HepG2 (cell line): ENCODE results near the gene CFAP43. TPM values are rescaled to one million over a fixed set of nuclear protein-coding genes. Genes with fewer than 3 reads are reported as not detected.

Experiments used
- ARID5B ChIP-seq: IDR thresholded peaks from 2 replicates; pipeline ENCODE4 v1.4.0; 2020; ENCODE audit warnings: mild to moderate bottlenecking, missing genetic modification reagents
- ELF3 ChIP-seq: IDR thresholded peaks from 2 replicates; pipeline ENCODE4 v1.6.1; 2016; ENCODE audit warnings: missing genetic modification reagents, missing compliant biosample characterization
- HNF1B ChIP-seq: sonication (generic); formaldehyde crosslinking; IDR thresholded peaks from 2 replicates; pipeline ENCODE4 v1.5.1; 2020; ENCODE audit warnings: mild to moderate bottlenecking, moderate library complexity, missing genetic modification reagents
- MLX ChIP-seq: IDR thresholded peaks from 2 replicates; pipeline ENCODE4 v1.6.1; 2016
- NFIB ChIP-seq: sonication (generic); formaldehyde crosslinking; IDR thresholded peaks from 2 replicates; pipeline ENCODE4 v1.9.0; 2021; ENCODE audit warnings: missing genetic modification reagents, mild to moderate bottlenecking, borderline replicate concordance
- PRMT3 ChIP-seq: sonication (generic); formaldehyde crosslinking; IDR thresholded peaks from 2 replicates; pipeline ENCODE4 v1.8.1; 2022; ENCODE audit warnings: low read depth, mild to moderate bottlenecking, moderate library complexity, missing genetic modification reagents, borderline replicate concordance
- SETDB1 ChIP-seq: sonication (generic); formaldehyde crosslinking; IDR thresholded peaks from 2 replicates; pipeline ENCODE4 v1.5.1; 2020; ENCODE audit warnings: missing genetic modification reagents, mild to moderate bottlenecking, borderline replicate concordance
- SPEN ChIP-seq: sonication (generic); formaldehyde crosslinking; IDR thresholded peaks from 2 replicates; pipeline ENCODE4 v1.5.1; 2020; ENCODE audit warnings: low read depth, mild to moderate bottlenecking, missing genetic modification reagents
- TOE1 ChIP-seq: sonication (generic); formaldehyde crosslinking; IDR thresholded peaks from 2 replicates; pipeline ENCODE4 v1.4.0; 2020; ENCODE audit warnings: mild to moderate bottlenecking, missing genetic modification reagents
- ZBTB44 ChIP-seq: sonication (generic); formaldehyde crosslinking; IDR thresholded peaks from 2 replicates; pipeline ENCODE4 v1.4.0; 2020; ENCODE audit warnings: missing genetic modification reagents
- ZNF234 ChIP-seq: sonication (generic); formaldehyde crosslinking; conservative IDR thresholded peaks from 2 replicates; pipeline ENCODE4 v1.5.1; 2020; ENCODE audit warnings: mild to moderate bottlenecking, missing genetic modification reagents
- ZNF414 ChIP-seq: sonication (generic); formaldehyde crosslinking; IDR thresholded peaks from 2 replicates; pipeline ENCODE4 v1.5.0; 2020; ENCODE audit warnings: missing genetic modification reagents
- ZNF496 ChIP-seq: sonication (generic); formaldehyde crosslinking; IDR thresholded peaks from 2 replicates; pipeline ENCODE4 v1.8.1; 2023; ENCODE audit warnings: mild to moderate bottlenecking, moderate library complexity, missing genetic modification reagents; ENCODE audit not compliant: insufficient replicate concordance
- ZNF512B ChIP-seq: sonication (generic); formaldehyde crosslinking; IDR thresholded peaks from 2 replicates; pipeline ENCODE4 v1.5.1; 2020; ENCODE audit warnings: missing genetic modification reagents, mild to moderate bottlenecking, borderline replicate concordance
- ZNF652 ChIP-seq: IDR thresholded peaks from 2 replicates; pipeline ENCODE4 v1.6.1; 2016; ENCODE audit warnings: low read depth, borderline replicate concordance
- polyA plus RNA-seq, 8 experiments: library from polyadenylated mRNA; depleted of rRNA in 3 of 8; stranded (reverse) in 7 of 8; unstranded in 1 of 8; fragments of >200 nt; fragmentation: Illumina TruSeq in 4 of 8; extraction: Trizol in 4 of 8; gene quantifications; 2 replicates each; pipeline versions ENCODE4 v1.2.1 to v1.2.3, GENCODE V29; 2011 to 2016; ENCODE audit warnings: low read depth in 4 of 8, missing spikeins in 1 of 8, mixed read lengths in 1 of 8; ENCODE audit not compliant: insufficient read depth in 1 of 8
- total RNA-seq, 5 experiments: library from RNA; depleted of rRNA; stranded (reverse); fragments of >200 nt; fragmentation: Illumina TruSeq; extraction: Trizol; gene quantifications; 2 replicates each; pipeline ENCODE4 v1.2.3, GENCODE V29; 2016; ENCODE audit warnings: low read depth in 1 of 5

Gene CFAP43
- total and polyA plus RNA-seq, 2 of the 13 experiments (the other 11 are each of a cell fraction or from before 2014, with no cell fraction given): 0.24 to 0.38 TPM

GRCh38 chr10:104253106-104253505, 20.9 kb upstream of the CFAP43 start (continued):
- TF ChIP-seq ARID5B (peak; percentile 94), ZBTB44 (no peak), HNF1B (peak; percentile 77; the same call in 1 of the 2 replicates), ZNF652 (peak; percentile 48), ZNF512B (CRISPR knock-in tag) (no peak), ELF3 (peak; percentile 81), SPEN (CRISPR knock-in tag) (peak; percentile 26; the same call in 1 of the 2 replicates), NFIB (no peak), MLX (CRISPR knock-in tag) (peak; percentile 53; the same call in 1 of the 2 replicates), TOE1 (CRISPR knock-in tag) (no peak), ZNF496 (CRISPR knock-in tag) (no peak), PRMT3 (CRISPR knock-in tag) (no peak), SETDB1 (no peak), ZNF234 (no peak), ZNF414 (CRISPR knock-in tag) (peak; percentile 80; the same call in 1 of the 2 replicates)
